Suprapubic skin (tissue), 4 donors: ENCODE measurements around the gene SORCS2.

Experiments used
- CTCF ChIP-seq, 2 donors: fragments of 200-600 bp in 1 of 2; fragments of 450-650 bp in 1 of 2; sonication (generic) in 1 of 2; IDR thresholded peaks; one replicate each; pipeline ENCODE4 v1.5.1; 2016 to 2019; ENCODE audit warnings: antibody characterized with exemption in 2 of 2, mild to moderate bottlenecking in 1 of 2, moderate library complexity in 1 of 2
- EP300 ChIP-seq: sonication (generic); formaldehyde crosslinking; IDR thresholded peaks from one replicate; pipeline ENCODE4 v1.6.1; 2017; ENCODE audit warnings: antibody characterized with exemption
- POLR2A ChIP-seq, 2 donors: fragments of 450-650 bp; IDR thresholded peaks; one replicate each; pipeline ENCODE4 v1.6.1; 2017; ENCODE audit warnings: antibody characterized with exemption in 2 of 2, mild to moderate bottlenecking in 2 of 2, moderate library complexity in 2 of 2
- POLR2AphosphoS5 ChIP-seq, 3 donors: sonication (generic); formaldehyde crosslinking; IDR thresholded peaks; one replicate each; pipeline ENCODE4 v1.6.1; 2017; ENCODE audit warnings: antibody characterized with exemption in 3 of 3

GRCh38 chr4:7169134-7169533 is 23.2 kb upstream of the SORCS2 start:
- no peak for TF ChIP-seq POLR2AphosphoS5 (IDR thresholded peaks at IDR 0.05)
- no peak for TF ChIP-seq CTCF (IDR thresholded peaks at IDR 0.05)
- TF ChIP-seq POLR2A (IDR thresholded peaks at IDR 0.05): no peak
- no peak for TF ChIP-seq EP300
